HG03135 (cell line): Measurements from ENCODE around the gene MOCS1.

Experiments used
- ATAC-seq: cut with Tn5 transposase; IDR thresholded peaks from one replicate; pipeline ENCODE4 v1.9.1; 2021; ENCODE audit warnings: mild to moderate bottlenecking, moderate library complexity; ENCODE audit not compliant: unreplicated experiment

Gene MOCS1

GRCh38 chr6:39881851-39882530 lies 52.3 kb downstream of the MOCS1 start:
- no peak for ATAC-seq

DNA sequence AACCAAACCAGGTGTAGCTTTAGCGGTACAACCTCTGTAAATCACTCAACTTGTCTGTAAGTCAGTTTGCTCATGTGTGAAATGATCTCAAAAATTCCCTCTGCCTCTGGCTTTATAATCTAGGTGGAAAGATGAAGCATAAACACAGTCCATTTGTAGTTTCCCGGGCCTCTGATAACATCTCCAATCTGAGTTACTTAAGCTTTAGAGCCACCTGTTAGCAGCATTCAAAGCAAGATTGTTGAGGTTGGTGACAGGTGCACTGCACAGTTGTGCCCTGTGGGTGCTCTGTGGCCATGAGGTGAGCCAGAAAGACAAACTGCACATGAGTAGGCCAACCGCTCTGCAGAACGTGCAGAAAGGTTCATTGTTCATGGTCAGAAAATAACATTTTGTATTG lies 53.7 kb downstream of the MOCS1 start:
- no peak for ATAC-seq

DNA sequence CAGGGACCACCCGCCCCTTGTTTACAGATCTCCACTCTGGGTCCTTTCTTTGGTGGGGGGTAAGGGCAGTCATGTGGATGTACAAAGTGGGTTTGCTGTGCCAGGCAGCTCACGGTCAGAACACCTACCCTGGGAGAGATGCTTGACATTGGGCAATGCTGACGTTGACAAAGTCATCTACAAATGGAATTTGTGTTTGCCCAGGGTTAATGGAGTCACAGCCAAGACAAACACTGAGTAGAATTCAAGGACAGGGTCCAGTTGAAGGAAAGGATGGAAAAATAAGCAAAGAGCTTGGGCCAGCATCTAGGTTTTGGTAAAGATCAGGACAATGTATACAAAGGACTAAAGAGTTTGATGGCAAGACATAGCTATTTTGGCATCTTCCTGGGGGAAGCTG lies 54.7 kb downstream of the MOCS1 start:
- ATAC-seq = no peak

GRCh38 chr6:39876826-39877225 lies 57.4 kb downstream of the MOCS1 start:
- no peak for ATAC-seq

- no peak for ATAC-seq
Observed at GRCh38 chr6:39876111-39876510, 58.2 kb downstream of the MOCS1 start.

DNA sequence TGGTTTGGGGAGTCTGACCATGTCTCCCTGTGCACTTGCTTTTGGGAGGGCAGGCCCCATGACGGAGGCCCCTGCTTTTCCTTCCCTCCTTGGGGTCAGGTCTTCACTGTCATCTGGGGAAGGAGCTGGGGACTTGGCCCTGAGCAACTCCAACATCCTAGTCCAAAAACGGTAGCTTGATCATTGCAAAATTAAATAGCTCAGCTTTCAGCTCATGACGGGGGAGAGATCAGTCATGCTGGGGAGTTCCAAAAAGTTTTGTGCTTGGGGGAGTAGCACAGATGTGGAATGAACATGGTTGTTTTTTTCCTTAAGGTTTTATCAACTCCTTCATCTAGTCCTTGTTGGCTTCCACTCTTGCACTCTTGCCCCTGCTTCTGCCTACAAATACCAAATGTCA lies 60.8 kb downstream of the MOCS1 start:
- ATAC-seq = no peak

GRCh38 chr6:39870950-39871349 lies 63.3 kb downstream of the MOCS1 start:
- ATAC-seq = no peak

DNA sequence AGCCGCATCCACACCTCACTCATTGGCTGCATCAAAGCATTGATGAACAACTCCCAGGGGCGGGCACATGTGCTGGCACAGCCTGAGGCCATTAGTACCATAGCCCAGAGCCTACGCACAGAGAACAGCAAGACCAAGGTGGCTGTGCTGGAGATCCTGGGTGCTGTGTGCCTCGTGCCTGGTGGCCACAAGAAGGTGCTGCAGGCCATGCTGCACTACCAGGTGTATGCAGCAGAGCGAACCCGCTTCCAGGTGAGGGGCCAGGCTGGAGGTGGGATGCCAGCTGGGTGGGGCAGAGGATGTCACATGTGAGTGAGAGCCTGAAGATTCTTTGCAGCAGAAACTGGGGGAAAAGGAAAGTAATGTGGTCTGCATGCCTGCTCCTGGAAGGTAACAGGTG lies 66.7 kb downstream of the MOCS1 start:
- no peak for ATAC-seq

DNA sequence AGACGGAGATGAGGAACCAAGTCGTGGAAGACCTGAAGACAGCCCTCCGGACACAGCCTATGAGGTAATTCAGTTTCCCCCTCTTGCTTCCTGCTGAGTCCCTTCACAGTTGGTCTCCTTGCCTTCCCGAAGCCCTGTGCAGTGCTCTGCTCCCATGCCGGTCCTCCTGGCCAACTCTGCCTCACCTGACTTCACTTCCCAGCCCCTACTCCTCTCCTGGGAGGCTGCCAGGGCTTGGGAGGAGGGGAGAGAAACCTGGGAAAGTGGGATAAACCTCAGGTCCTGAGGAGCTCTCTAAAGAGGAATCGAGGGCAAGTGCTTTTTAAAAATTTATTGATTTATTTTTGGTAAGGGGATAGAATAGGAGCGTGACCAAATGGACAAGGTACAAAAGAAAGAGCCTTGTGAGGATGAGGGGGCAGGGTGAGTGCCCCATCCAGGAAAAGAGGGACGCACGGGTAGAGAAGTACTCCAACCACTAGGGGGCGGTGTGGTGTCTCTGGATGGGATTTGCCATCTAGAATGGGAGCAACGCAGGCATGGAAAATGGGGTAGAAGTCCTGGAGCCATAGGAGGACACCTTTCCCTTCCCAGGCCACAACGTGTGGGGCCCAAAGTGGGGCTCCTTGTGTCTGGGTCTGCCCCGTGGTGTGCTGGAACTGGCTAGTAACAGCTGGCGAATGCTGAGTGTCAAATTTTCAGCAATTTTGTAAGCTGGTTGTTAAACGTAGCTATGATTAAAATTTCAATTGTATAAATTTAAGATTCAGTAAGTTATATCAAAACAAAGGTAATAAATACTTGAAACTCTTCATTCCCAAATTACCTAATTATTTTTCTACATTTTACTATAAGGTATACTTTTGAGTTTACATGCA lies 69.0 kb downstream of the MOCS1 start:
- ATAC-seq = no peak

DNA sequence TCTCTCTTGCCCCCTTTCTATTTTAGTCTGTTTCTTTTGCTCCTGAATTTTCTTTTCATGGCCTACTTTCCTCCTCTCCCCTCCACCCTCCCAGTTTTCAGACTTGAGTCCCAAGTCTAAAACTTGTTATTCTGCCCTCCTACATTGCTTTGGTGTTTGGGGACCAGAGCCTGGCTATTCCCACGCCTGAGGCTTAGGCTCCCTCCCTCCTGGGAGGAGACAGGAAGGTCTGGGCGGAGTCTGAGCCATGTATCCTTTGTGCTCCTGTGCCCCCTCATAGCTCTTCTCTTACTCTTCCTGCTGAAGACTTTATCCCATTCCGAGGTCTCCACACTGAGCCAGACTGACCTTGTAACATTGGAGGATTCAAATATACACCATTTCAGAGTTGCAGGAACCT lies 72.6 kb downstream of the MOCS1 start:
- no peak for ATAC-seq

GRCh38 chr6:39859025-39859424 lies 75.2 kb downstream of the MOCS1 start:
- no peak for ATAC-seq

DNA sequence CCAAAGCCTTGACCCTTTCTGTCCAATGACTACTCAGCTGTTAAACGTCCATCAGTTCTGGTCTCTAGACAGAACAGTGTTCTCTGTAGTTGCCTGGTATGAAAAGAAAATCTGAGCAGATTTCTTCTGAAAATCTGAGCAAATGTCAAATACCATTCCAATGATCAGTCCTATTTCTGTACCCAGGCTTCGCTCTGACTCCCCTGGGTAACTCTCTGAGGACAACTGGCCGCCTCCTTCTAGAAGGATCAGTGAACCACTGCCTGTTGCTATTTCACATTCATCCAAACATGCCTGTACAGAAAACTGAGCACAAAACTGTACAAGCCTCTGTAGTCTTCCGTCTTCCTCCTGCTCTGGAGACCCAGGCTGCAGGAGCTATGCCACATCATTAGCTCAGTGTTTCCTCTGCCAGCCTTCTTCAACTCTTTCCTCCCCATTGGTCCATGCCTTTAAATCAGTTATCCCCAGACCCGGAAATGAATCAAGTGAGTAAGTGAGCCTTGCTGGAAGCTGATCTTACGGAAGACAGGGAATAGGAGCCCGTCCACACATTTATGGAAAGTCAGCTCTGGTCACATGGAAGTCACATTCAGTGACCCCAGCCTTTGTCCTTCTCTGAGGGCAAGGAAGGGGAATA lies 78.8 kb downstream of the MOCS1 start:
- no peak for ATAC-seq
